Measurements from ENCODE around the gene SLC36A4. TPM values are rescaled to one million over a fixed set of nuclear protein-coding genes. Genes with fewer than 3 reads are reported as not detected.
"Not testable (repeated sequence)": the region's sequence is repeated elsewhere in the genome, so short reads cannot be mapped to it uniquely, and the experiment has no call there.

The SLC36A4 gene
- total RNA-seq: 10.3 and 14.1 TPM in 2 replicates

GRCh38 chr11:93197380-93198214 is at the start of gene SLC36A4:
Gene SLC36A4 (minus strand): TSS chr11:93197991. CDS start chr11:93197832, 159 bp downstream.
- intact Hi-C loops (cut with micrococcal nuclease): loop anchor here (1.0 to 5.0 kb wide), 11 partner anchors 37 to 1895 kb away; partner anchors contain the start of genes ANKRD49, C11orf54, CEP295 and MED17

GRCh38 chr11:93246790-93247189 is 49.0 kb upstream of the SLC36A4 start:
- intact Hi-C loops (cut with micrococcal nuclease): not testable (repeated sequence)

GRCh38 chr11:93244018-93244417 is 46.2 kb upstream of the SLC36A4 start:
- intact Hi-C loops (cut with micrococcal nuclease): no loop called here

- intact Hi-C loops (cut with micrococcal nuclease): no loop called here
Observed at GRCh38 chr11:93239966-93240365, 42.2 kb upstream of the SLC36A4 start.

GRCh38 chr11:93238956-93239355 is 41.2 kb upstream of the SLC36A4 start:
- intact Hi-C loops (cut with micrococcal nuclease): no loop called here

GRCh38 chr11:93236741-93237675 is 39.2 kb upstream of the SLC36A4 start:
- intact Hi-C loops (cut with micrococcal nuclease): no loop called here

GRCh38 chr11:93234602-93235207 is 36.9 kb upstream of the SLC36A4 start:
- intact Hi-C loops (cut with micrococcal nuclease): loop anchor here (1.0 kb wide), 7 partner anchors 37 to 1270 kb away; partner anchors contain the start of genes C11orf54, MED17, SLC36A4 and SMCO4

- intact Hi-C loops (cut with micrococcal nuclease): no loop called here
Observed at GRCh38 chr11:93229876-93230275, 32.1 kb upstream of the SLC36A4 start.

- intact Hi-C loops (cut with micrococcal nuclease): loop anchor here (1.0 kb wide), 2 partner anchors 136 to 283 kb away; no protein-coding TSS in a partner anchor
Observed at GRCh38 chr11:93225662-93226061, 27.9 kb upstream of the SLC36A4 start.

- intact Hi-C loops (cut with micrococcal nuclease): no loop called here
Observed at GRCh38 chr11:93221539-93221938, 23.7 kb upstream of the SLC36A4 start.

GRCh38 chr11:93220078-93220477 is 22.3 kb upstream of the SLC36A4 start:
- intact Hi-C loops (cut with micrococcal nuclease): no loop called here

- intact Hi-C loops (cut with micrococcal nuclease): no loop called here
Observed at GRCh38 chr11:93219440-93219839, 21.6 kb upstream of the SLC36A4 start.

GRCh38 chr11:93216511-93217101 is 18.8 kb upstream of the SLC36A4 start:
- intact Hi-C loops (cut with micrococcal nuclease): no loop called here

GRCh38 chr11:93213622-93214021 is 15.8 kb upstream of the SLC36A4 start:
- intact Hi-C loops (cut with micrococcal nuclease): no loop called here

GRCh38 chr11:93212094-93212493 is 14.3 kb upstream of the SLC36A4 start:
- intact Hi-C loops (cut with micrococcal nuclease): no loop called here

- intact Hi-C loops (cut with micrococcal nuclease): no loop called here
Observed at GRCh38 chr11:93209466-93209865, 11.7 kb upstream of the SLC36A4 start.

- intact Hi-C loops (cut with micrococcal nuclease): no loop called here
Observed at GRCh38 chr11:93208663-93209270, 11.0 kb upstream of the SLC36A4 start.

GRCh38 chr11:93199616-93200015 is 1.8 kb upstream of the SLC36A4 start:
- intact Hi-C loops (cut with micrococcal nuclease): loop anchor here (5.0 kb wide), 1 partner anchor 1893 kb away; no protein-coding TSS in a partner anchor

- intact Hi-C loops (cut with micrococcal nuclease): loop anchor here (1.0 to 5.0 kb wide), 2 partner anchors 931 to 1894 kb away; no protein-coding TSS in a partner anchor
Observed at GRCh38 chr11:93198215-93198845, 539 bp upstream of the SLC36A4 start.

Data from T-helper 1 cell treated with Interleukin-12 subunit alpha and Interleukin-12 subunit beta and Interleukin-4 antibody, amounts not matched to agents 30 ng/mL and 1 ng/mL, for 36 hours (primary cell).